Measurements from ENCODE around the gene ANLN. TPM values are rescaled to one million over a fixed set of nuclear protein-coding genes. Genes with fewer than 3 reads are reported as not detected.
"Not testable (repeated sequence)": the region's sequence is repeated elsewhere in the genome, so short reads cannot be mapped to it uniquely, and the experiment has no call there.

Gene ANLN
- total and polyA plus RNA-seq, 2 experiments from 2014 or later: 10.1 to 56.7 TPM

GRCh38 chr7:36475011-36475342, 85.3 kb downstream of the ANLN start:
- no peak overlapping the region for H3K27ac ChIP-seq

GRCh38 chr7:36475381-36475780, 85.7 kb downstream of the ANLN start:
- Histone ChIP-seq H3K4me1 (ENCODE audit: low read depth) (no peaks in the 10 kb centered on the region), H3K4me3 (no peak overlapping the region), H3K27ac (no peak overlapping the region), H3K9me3 (ENCODE audit: low read depth) (no peaks in the 10 kb centered on the region), H3K36me3 (no peaks in the 10 kb centered on the region), H3K27me3 (no peaks in the 10 kb centered on the region)
- no peak for DNase-seq (ENCODE audit: low read depth in 1 of 2, low spot score in 1 of 2)
- no peak for TF ChIP-seq CTCF (IDR thresholded peaks at IDR 0.05; ENCODE audit: low read depth, low read length)

More at GRCh38 chr7:36475011-36475342, 85.3 kb downstream of the ANLN start:
- no peak for TF ChIP-seq CTCF (IDR thresholded peaks at IDR 0.05; ENCODE audit: low read depth, low read length)
- Histone ChIP-seq H3K4me1 (ENCODE audit: low read depth) (no peaks in the 10 kb centered on the region), H3K9me3 (ENCODE audit: low read depth) (no peaks in the 10 kb centered on the region), H3K36me3 (no peaks in the 10 kb centered on the region), H3K4me3 (no peak overlapping the region), H3K27me3 (no peaks in the 10 kb centered on the region)
- DNase-seq (ENCODE audit: low read depth in 1 of 2, low spot score in 1 of 2): no peak

GRCh38 chr7:36478745-36479144, 89.1 kb downstream of the ANLN start:
- Histone ChIP-seq H3K9me3 (ENCODE audit: low read depth) (no peaks in the 10 kb centered on the region), H3K27me3 (no peaks in the 10 kb centered on the region), H3K4me3 (no peak overlapping the region), H3K36me3 (no peaks in the 10 kb centered on the region), H3K4me1 (ENCODE audit: low read depth) (no peaks in the 10 kb centered on the region), H3K27ac (no peak overlapping the region)
- TF ChIP-seq CTCF (IDR thresholded peaks at IDR 0.05; ENCODE audit: low read depth, low read length): no peak
- no peak for DNase-seq (ENCODE audit: low read depth in 1 of 2, low spot score in 1 of 2)

- not testable (repeated sequence) for H3K27me3 ChIP-seq; H3K9me3 ChIP-seq (ENCODE audit: low read depth); H3K27ac ChIP-seq; H3K4me3 ChIP-seq; H3K36me3 ChIP-seq; H3K4me1 ChIP-seq (ENCODE audit: low read depth); DNase-seq (ENCODE audit: low read depth in 1 of 2, low spot score in 1 of 2)
Measured at GRCh38 chr7:36483853-36484252, 94.2 kb downstream of the ANLN start.

- Histone ChIP-seq H3K4me3 (no peak overlapping the region), H3K27ac (no peak overlapping the region), H3K27me3 (no peaks in the 10 kb centered on the region), H3K4me1 (ENCODE audit: low read depth) (no peaks in the 10 kb centered on the region), H3K9me3 (ENCODE audit: low read depth) (no peaks in the 10 kb centered on the region), H3K36me3 (no peaks in the 10 kb centered on the region)
- no peak for TF ChIP-seq CTCF (IDR thresholded peaks at IDR 0.05; ENCODE audit: low read depth, low read length)
- DNase-seq (ENCODE audit: low read depth in 1 of 2, low spot score in 1 of 2): no peak
Measured at GRCh38 chr7:36484265-36484664, 94.6 kb downstream of the ANLN start.

- H3K36me3 ChIP-seq: no peaks in the 10 kb centered on the region
- H3K4me1 ChIP-seq (ENCODE audit: low read depth): no peaks in the 10 kb centered on the region
- H3K9me3 ChIP-seq (ENCODE audit: low read depth): no peaks in the 10 kb centered on the region
- no peaks in the 10 kb centered on the region for H3K27me3 ChIP-seq
- H3K4me3 ChIP-seq: no peak overlapping the region
- no peak overlapping the region for H3K27ac ChIP-seq
- DNase-seq (ENCODE audit: low read depth in 1 of 2, low spot score in 1 of 2): no peak
- no peak for TF ChIP-seq CTCF (IDR thresholded peaks at IDR 0.05; ENCODE audit: low read depth, low read length)
Measured at GRCh38 chr7:36486336-36486735, 96.7 kb downstream of the ANLN start.
